Activated T-cell treated with anti-CD3 and anti-CD28 coated beads for 24 hours (primary cell): ENCODE measurements around the gene POLR2A.

Experiments
- DNase-seq: peaks from one replicate; pipeline ENCODE4 v3.0.0-alpha.2; 2020; ENCODE audit warnings: low read depth

The POLR2A gene

GRCh38 chr17:7484067-7484918, at the start of gene POLR2A:
Gene POLR2A (plus strand): TSS chr17:7484366.
- peak; percentile 97 for DNase-seq

GRCh38 chr17:7435676-7436555, 48.2 kb upstream of the POLR2A start:
- DNase-seq: peak; percentile 23

- DNase-seq: peak; percentile 69
Measured at GRCh38 chr17:7436556-7437368, 47.4 kb upstream of the POLR2A start.

- DNase-seq: no peak
Measured at GRCh38 chr17:7437369-7437863, 46.8 kb upstream of the POLR2A start.

GRCh38 chr17:7437950-7438614, 46.1 kb upstream of the POLR2A start:
- peak; percentile 32 for DNase-seq

- DNase-seq: no peak
Measured at GRCh38 chr17:7438656-7439460, 45.3 kb upstream of the POLR2A start.

GRCh38 chr17:7439462-7440112, 44.6 kb upstream of the POLR2A start, which contains the start of gene FGF11:
Gene FGF11 (plus strand): TSS chr17:7439512. CDS start chr17:7439621, 109 bp downstream.
- DNase-seq: no peak

GRCh38 chr17:7440113-7440833, 43.9 kb upstream of the POLR2A start:
- no peak for DNase-seq

- DNase-seq: no peak
Measured at GRCh38 chr17:7440834-7441195, 43.4 kb upstream of the POLR2A start.

- DNase-seq: no peak
Measured at GRCh38 chr17:7441266-7441665, 42.9 kb upstream of the POLR2A start.

- no peak for DNase-seq
Measured at GRCh38 chr17:7442142-7442541, 42.0 kb upstream of the POLR2A start.

- DNase-seq: no peak
Measured at GRCh38 chr17:7443499-7444485, 40.4 kb upstream of the POLR2A start.

GRCh38 chr17:7444682-7445618, 39.2 kb upstream of the POLR2A start, which contains the start of gene CHRNB1:
Gene CHRNB1 (plus strand): TSS chr17:7445061. CDS start chr17:7445128, 67 bp downstream.
- DNase-seq: no peak

GRCh38 chr17:7445619-7445968, 38.6 kb upstream of the POLR2A start:
- no peak for DNase-seq

- DNase-seq: no peak
Measured at GRCh38 chr17:7448461-7448860, 35.7 kb upstream of the POLR2A start.

- no peak for DNase-seq
Measured at GRCh38 chr17:7459961-7460545, 24.1 kb upstream of the POLR2A start.
